ELR (cell line): Measurements from ENCODE around the gene CPZ.

Experiments used
- DNase-seq: peaks from one replicate; pipeline ENCODE4 v3.0.0-alpha.2; 2015; ENCODE audit warnings: low read depth

CPZ gene

GRCh38 chr4:8581094-8581861, 11.3 kb upstream of the CPZ start:
- DNase-seq, result no peak

- DNase-seq, result no peak
Observed at GRCh38 chr4:8582016-8582415, 10.5 kb upstream of the CPZ start.

- no peak for DNase-seq
Observed at GRCh38 chr4:8582436-8582835, 10.1 kb upstream of the CPZ start.

- DNase-seq, result no peak
Observed at GRCh38 chr4:8582941-8583654, 9.5 kb upstream of the CPZ start.

GRCh38 chr4:8583655-8584025, 8.9 kb upstream of the CPZ start:
- DNase-seq, result no peak

DNA sequence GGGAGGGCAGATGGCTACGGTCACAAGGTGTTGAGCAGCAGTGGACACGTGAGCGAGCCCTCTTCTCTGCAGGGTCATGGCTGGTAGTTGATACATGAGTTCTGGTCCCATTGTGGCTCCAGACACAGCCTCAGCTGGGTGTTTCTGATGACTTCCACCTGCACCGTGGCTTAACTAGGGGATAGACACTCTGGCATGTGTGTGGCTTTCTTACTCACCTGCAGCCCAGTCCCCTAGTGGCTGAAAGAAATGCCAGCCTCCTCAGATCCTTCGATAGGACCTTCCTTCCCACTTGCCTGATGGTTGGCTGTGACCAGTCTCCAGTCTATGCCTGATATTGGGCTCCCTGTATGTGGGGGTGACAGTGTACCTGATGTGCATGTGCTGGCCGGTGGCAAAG, 7.4 kb upstream of the CPZ start:
- DNase-seq, result peak; percentile 28

- DNase-seq, result no peak
Observed at GRCh38 chr4:8585721-8586212, 6.8 kb upstream of the CPZ start.

DNA sequence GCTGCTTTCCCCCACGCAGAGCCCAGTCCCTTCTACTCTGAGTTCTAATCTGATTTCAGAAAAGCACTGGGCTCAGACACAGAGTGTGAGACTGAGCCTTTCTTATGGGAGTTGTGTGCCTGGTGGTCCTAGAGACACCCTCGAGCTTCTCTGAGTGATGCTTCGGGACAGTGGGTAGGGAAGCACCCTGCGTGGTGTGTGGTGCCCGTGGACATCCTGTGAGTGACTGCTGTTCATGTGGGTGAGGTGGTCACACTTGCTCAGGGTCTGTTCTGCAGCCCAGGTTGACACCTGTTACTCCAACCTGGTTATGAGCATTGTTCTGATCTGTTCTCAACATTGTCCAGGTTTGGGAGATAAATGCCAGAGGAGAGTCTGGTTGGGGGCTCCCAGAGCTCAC, 6.3 kb upstream of the CPZ start:
- DNase-seq, result no peak

GRCh38 chr4:8586671-8587468, 5.7 kb upstream of the CPZ start:
- no peak for DNase-seq

DNA sequence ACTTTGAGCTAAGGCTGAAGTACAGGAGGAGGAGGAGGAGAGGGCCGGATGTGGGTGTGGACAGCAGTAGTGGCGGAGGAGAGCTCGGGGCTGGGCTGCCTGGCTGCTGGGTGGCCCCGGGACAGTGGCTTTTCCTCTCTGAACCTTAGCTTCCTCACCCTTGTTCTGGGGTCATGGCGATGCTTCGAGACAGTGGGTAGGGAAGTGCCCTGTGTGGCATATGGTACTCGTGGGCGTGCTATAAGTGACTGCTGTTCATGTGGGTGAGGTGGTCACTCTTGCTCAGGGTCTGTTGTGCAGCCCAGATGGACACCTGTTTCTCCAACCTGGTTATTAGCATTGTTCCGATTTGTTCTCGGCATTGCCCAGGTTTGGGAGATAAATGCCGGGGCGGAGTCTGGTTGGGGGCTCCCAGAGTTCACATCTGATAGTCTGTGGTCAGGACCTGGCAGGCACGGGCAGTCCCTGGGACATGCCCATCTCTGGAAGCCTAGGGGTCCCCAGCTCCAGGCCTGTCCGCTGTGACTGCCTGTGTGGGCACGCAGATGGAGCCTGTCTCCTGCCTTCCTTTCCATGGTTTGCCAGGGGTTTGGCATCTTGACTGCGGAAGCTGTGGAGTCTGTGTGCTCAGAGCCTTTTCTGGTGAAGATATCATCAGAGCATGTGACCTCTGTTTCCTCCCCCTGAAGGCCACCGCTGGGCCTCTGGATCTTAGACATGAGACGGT, 4.9 kb upstream of the CPZ start:
- DNase-seq, result no peak

DNA sequence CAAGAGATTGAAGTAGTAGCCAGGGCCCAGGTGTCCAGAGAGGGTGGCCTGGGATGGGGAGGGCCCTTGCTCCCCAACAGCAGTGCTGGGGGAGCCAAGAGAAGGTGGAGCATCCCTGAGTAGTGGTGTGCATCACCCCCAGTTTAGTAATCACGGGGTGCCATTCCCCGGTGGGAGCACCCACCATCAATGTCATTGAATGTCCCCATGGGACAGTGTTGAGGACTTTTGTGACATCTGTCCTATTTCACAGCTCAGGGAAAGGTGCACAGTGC, 4.4 kb upstream of the CPZ start:
- no peak for DNase-seq

- no peak for DNase-seq
Observed at GRCh38 chr4:8589336-8589735, 3.2 kb upstream of the CPZ start.

- peak; percentile 34 for DNase-seq
Observed at GRCh38 chr4:8589823-8590545, 2.6 kb upstream of the CPZ start.

GRCh38 chr4:8590546-8590880, 2.1 kb upstream of the CPZ start:
- no peak for DNase-seq

GRCh38 chr4:8591114-8591513, 1.5 kb upstream of the CPZ start:
- DNase-seq, result no peak

GRCh38 chr4:8591626-8592365, 769 bp upstream of the CPZ start:
- no peak for DNase-seq

DNA sequence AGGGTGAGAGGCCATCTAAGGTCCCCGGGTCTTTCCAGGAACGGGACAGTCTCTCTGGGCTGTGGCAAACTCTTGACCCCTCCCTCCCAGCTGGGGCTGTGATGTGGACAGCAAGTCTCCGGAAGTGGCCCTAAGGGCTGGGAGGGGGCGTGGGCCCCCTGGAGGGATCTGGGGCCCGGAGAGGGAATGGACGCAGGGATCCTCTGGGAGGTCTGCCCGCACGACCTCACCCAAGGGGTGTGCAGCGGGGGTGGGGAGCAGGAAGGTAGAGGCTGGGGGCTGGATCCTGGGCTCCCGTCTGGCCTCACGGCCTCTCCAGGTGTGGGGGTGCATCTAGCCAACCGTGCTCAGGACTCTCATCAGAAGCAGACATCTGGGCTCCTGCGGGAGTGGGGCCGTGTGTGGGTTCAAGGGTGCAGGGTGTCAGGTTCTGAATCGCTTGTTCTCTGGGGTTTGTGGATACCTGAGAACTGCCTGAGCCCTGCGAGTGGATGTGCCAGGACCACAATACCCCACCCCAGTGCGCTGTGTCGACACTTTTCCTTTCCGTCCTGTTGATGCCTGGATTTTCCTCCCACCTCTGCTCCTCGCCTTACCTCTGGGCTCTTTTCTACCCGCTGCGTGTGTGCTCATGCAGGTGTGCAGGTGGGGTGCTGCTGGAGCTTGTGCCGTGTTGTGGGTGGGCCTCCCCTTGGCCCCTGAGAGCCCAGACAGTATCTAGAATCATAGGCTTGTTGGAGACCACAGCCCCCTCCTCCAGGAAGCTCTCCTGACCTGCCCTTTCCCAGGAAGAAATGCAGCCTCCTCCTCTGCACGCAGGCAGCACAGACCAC, 915 bp downstream of the CPZ start:
- DNase-seq, result no peak

DNA sequence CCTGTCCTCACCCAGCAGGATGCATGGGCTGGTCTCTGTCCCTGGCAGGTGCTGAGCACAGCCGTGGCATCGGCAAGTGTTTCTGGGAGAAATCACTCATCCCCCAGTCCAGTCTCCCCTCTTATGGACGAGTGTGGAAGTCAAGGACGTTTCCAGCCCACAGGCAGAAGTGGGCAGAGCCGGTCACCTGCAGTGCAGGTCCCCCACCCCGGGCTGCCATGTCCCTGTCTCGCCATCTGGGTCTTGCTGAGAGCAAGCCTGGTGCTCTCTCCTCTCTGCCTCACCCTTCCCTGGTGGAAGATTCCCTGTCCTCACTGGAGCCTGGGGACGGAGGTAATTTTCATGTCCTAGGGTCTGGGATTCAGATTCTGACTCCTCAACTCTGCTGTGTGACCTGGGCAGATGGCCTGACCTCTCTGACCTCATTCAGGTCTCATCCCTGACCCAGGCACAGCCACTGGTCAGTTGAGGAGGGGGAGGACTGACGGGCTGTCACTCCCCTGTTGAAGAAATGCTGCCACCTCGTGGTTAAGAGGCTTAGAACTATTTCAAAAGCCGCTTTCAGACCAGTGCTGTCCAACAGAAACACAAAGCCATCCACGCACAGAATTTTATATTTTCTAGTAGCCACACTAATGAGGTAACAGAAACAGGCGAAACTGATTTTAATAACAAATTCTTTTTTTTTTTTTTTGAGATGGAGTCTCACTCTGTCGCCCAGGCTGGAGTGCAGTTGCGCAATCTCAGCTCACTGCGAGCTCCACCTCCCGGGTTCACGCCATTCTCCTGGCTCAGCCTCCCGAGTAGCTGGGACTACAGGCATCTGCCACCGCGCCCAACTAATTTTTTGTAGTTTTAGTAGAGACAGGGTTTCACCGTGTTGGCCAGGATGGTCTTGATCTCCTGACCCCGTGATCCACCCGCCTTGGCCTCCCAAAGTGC, 1.8 kb downstream of the CPZ start:
- DNase-seq, result peak; percentile 82
